NB4 (cell line): Measurements from ENCODE around the gene SIX2.

ENCODE experiments used
- DNase-seq: peaks from one replicate; pipeline ENCODE4 v3.0.0; 2010; ENCODE audit warnings: low read depth
- H3K4me3 ChIP-seq: one replicate; pipeline ENCODE4 v1.5.1; 2011; ENCODE audit warnings: mild to moderate bottlenecking, low read depth, low read length, moderate library complexity
- MYC ChIP-seq: IDR thresholded peaks from 2 replicates; pipeline ENCODE4 v1.6.1; 2011; ENCODE audit warnings: low read depth, low read length
- POLR2A ChIP-seq: IDR thresholded peaks from 2 replicates; pipeline ENCODE4 v1.6.1; 2011; ENCODE audit warnings: mild to moderate bottlenecking; ENCODE audit not compliant: insufficient read length; ENCODE audit errors: extremely low read depth
- TF ChIP-seq, protein P1 (sequence below): IDR thresholded peaks from one replicate; pipeline ENCODE4 v1.5.1; 2012; ENCODE audit warnings: low read depth, low read length
- TF ChIP-seq, protein P2 (sequence below): IDR thresholded peaks from 2 replicates; pipeline ENCODE4 v1.6.1; 2011; ENCODE audit warnings: low read depth, low read length

SIX2 gene

DNA sequence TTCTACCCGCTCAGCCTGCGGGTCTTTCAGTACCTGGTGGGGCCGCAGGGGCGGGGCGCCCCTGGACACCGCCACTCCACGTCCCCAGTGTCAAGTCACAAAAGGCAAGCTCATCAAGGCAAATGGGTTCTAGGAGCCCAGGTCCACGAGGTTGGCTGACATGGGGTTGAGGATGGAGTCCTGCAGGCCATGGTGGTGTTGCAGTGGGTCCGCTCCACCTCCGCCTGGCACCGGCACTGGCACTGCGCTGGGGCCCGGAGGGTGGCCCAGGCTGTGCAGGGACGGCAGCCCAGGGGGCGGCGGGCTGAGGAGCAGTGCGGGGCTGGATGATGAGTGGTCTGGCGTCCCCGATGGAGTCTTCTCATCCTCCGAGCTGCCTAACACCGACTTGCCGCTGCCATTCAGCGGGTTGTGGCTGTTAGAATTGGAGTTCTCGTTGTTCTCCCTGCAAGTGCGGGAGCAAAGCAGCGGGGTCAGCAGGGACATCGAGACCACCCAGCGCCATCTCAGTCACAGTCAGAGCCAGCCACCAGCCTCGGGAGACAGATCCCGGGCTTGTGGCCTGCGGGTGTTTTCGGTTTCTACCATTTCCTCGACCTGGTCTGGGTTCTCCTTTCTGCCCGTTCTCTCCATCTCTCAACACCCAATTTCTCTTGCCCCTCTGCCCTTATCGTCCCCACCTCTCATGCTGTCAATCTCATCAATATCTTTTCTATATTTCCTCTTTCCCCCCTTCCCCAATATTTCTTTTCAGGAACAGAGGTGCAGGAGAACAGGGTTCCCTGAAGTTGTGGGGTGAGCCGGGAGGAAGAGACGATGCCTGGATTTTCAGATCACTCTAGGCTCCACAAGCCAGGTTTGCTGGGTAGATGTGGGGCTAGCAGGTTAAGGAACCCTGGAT is 3.0 kb downstream of the SIX2 start:
- TF ChIP-seq, protein P1, sequence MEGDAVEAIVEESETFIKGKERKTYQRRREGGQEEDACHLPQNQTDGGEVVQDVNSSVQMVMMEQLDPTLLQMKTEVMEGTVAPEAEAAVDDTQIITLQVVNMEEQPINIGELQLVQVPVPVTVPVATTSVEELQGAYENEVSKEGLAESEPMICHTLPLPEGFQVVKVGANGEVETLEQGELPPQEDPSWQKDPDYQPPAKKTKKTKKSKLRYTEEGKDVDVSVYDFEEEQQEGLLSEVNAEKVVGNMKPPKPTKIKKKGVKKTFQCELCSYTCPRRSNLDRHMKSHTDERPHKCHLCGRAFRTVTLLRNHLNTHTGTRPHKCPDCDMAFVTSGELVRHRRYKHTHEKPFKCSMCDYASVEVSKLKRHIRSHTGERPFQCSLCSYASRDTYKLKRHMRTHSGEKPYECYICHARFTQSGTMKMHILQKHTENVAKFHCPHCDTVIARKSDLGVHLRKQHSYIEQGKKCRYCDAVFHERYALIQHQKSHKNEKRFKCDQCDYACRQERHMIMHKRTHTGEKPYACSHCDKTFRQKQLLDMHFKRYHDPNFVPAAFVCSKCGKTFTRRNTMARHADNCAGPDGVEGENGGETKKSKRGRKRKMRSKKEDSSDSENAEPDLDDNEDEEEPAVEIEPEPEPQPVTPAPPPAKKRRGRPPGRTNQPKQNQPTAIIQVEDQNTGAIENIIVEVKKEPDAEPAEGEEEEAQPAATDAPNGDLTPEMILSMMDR: no peak
- TF ChIP-seq, protein P2, sequence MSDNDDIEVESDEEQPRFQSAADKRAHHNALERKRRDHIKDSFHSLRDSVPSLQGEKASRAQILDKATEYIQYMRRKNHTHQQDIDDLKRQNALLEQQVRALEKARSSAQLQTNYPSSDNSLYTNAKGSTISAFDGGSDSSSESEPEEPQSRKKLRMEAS: no peak
- no peak for TF ChIP-seq POLR2A
- no peak for DNase-seq
- no peak overlapping the region for H3K4me3 ChIP-seq

DNA sequence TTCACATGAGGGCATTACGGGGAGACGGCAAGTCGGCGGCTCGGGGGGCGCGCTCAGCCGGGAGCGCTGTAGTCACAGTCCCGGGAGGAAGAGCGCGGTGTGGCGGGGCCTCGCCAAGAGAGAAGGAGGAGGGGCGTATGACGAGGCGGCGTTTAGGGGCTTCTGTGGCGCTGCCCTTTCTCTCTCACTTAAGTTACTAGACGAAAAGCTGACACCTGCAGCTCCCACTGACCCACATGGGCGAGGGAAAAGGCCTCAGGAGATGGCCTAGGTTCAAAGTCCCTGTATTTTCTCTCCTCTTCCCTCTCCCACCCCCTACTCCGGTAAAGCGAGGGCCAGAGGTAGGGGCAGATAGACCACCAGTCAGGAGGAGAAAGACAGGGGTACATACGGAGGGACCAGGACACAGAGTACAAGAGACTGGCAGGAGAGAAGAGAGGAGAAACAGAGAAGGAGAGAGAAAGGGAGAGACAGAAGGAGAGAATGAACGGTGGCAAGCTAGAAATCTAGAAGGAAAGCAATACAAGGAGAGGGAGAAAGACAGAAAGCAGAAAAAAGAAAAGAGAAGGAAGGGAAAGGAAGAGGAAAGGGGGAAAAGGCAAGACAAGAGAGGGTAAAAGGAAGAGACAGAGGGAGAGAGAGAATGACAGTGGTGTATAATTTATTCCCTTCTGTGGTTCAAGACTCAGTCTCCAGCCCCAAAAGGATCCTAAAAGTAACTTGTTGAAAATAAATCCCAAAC is 3.8 kb downstream of the SIX2 start:
- no peak overlapping the region for H3K4me3 ChIP-seq
- no peak for DNase-seq
- TF ChIP-seq, protein P2: no peak
- TF ChIP-seq MYC: no peak
- no peak for TF ChIP-seq POLR2A
- TF ChIP-seq, protein P1: no peak

DNA sequence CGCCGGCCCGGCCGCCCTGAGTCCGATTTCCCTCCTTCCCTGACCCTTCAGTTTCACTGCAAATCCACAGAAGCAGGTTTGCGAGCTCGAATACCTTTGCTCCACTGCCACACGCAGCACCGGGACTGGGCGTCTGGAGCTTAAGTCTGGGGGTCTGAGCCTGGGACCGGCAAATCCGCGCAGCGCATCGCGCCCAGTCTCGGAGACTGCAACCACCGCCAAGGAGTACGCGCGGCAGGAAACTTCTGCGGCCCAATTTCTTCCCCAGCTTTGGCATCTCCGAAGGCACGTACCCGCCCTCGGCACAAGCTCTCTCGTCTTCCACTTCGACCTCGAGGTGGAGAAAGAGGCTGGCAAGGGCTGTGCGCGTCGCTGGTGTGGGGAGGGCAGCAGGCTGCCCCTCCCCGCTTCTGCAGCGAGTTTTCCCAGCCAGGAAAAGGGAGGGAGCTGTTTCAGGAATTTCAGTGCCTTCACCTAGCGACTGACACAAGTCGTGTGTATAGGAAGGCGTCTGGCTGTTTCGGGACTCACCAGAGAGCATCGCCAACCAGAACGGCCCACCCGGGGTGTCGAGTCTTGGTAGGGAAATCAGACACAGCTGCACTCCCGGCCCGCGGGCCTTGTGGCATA is 4.6 kb downstream of the SIX2 start:
- no peak for DNase-seq
- TF ChIP-seq, protein P2: no peak
- TF ChIP-seq POLR2A: no peak
- H3K4me3 ChIP-seq: no peak overlapping the region

DNA sequence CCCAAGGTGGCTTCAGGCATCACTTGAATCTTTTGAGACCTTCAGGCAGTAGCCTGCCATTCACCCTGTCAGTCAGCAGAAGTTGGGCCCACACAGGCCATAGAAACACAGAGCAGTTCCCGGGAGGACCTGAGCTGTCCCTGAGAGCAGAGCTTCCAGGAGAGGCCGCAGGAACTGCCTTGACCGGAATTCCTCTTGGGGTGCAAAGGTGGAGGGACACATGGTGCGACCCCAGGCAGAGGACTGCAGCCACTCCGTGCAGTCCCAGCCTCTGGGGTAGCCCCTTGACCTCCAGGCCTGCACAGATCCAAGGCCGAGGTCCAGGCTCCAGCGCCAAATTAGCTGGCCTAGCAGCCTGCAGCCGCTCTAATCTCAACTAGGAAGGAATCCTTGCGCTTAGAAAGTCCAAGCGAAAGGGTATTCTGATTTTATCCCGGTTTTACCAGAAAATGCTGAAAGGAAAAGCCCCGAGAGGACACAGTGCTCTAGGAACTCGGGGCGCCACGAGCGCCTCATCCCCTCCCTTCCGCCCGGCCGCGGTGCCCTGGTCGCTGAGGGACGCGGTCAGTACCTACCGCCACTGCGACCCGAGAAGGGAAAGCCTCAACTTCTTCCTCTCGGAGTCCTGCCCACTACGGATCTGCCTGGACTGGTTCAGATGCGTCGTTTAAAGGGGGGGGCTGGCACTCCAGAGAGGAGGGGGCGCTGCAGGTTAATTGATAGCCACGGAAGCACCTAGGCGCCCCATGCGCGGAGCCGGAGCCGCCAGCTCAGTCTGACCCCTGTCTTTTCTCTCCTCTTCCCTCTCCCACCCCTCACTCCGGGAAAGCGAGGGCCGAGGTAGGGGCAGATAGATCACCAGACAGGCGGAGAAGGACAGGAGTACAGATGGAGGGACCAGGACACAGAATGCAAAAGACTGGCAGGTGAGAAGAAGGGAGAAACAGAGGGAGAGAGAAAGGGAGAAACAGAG is 5.4 kb downstream of the SIX2 start:
- no peak for DNase-seq
- TF ChIP-seq POLR2A: no peak
- TF ChIP-seq, protein P2: no peak
- TF ChIP-seq, protein P1: no peak
- no peak for TF ChIP-seq MYC
- H3K4me3 ChIP-seq: no peak overlapping the region

DNA sequence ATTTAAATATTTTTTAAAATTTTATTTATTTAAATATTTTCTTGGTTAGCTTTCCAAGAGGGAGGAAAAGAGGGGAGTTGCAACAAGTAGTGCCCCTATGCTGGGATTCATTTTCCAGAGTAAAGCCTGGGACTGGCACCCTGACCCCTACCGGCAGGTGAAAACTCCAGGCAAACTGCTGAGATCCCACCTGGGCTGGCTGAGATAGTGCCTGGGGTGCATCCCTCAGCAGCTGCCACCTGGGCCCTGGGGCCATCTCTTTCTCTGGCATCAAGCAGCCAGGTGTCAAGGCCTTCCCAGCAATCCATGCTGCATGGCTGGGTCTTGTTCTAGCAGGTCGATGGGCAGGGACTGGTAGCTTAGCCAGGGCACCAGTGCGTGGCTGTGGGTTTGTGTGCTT is 6.6 kb downstream of the SIX2 start:
- TF ChIP-seq, protein P1: no peak
- TF ChIP-seq, protein P2: no peak
- TF ChIP-seq MYC (no peak), POLR2A (no peak)
- DNase-seq: no peak
- no peak overlapping the region for H3K4me3 ChIP-seq
